ENCODE data around the gene NDUFS5. TPM values are rescaled to one million over a fixed set of nuclear protein-coding genes. Genes with fewer than 3 reads are reported as not detected.
"Not testable (repeated sequence)": the region's sequence is repeated elsewhere in the genome, so short reads cannot be mapped to it uniquely, and the experiment has no call there.

The NDUFS5 gene
- 100 to 1,000 TPM; 107 to 113 TPM for total RNA-seq

- H3K4me3 Mint-ChIP-seq, result peak within 1 kb of the TSS; percentile 94
- H3K9me3 Mint-ChIP-seq, result no peaks in the 10 kb centered on the region
- ATAC-seq (ENCODE audit: low read depth) (peak; percentile 88), DNase-seq (peak; percentile 81)
- POLR2A ChIA-PET, result interaction anchor here (0.6 to 2.5 kb wide), 16 partner anchors 8 to 170 kb away, joined by 3 to 12 read pairs (median 4); partner anchors contain the start of genes AKIRIN1 and MYCBP
- H3K36me3 Mint-ChIP-seq, result peaks cover 18% of the 10 kb centered on the region
- H3K27me3 Mint-ChIP-seq, result peaks cover 4% of the 10 kb centered on the region
- peak within 1 kb of the TSS; percentile 96 for H3K27ac Mint-ChIP-seq
- H3K4me1 Mint-ChIP-seq, result peaks cover 12% of the 10 kb centered on the region
Measured at GRCh38 chr1:39026051-39026865, at the start of gene NDUFS5. Gene NDUFS5 (plus strand): TSS chr1:39026350. CDS start chr1:39028725, 2,375 bp downstream.

- DNase-seq (peak; percentile 69), ATAC-seq (ENCODE audit: low read depth) (peak; percentile 92)
- not testable (repeated sequence) for H3K9me3 Mint-ChIP-seq, H3K27me3 Mint-ChIP-seq, H3K4me1 Mint-ChIP-seq, H3K36me3 Mint-ChIP-seq
- peak overlapping the region; percentile 86 for H3K27ac Mint-ChIP-seq
- H3K4me3 Mint-ChIP-seq, result peak overlapping the region; percentile 62
- POLR2A ChIA-PET, result interaction anchor here (0.6 to 1.6 kb wide), 7 partner anchors 13 to 1503 kb away, joined by 3 to 7 read pairs (median 4); partner anchors contain the start of genes NDUFS5 and ZC3H12A
Measured at GRCh38 chr1:38977399-38978244, 48.5 kb upstream of the NDUFS5 start.

- POLR2A ChIA-PET, result interaction anchor here (0.6 to 1.6 kb wide), 4 partner anchors 12 to 102 kb away, joined by 3 to 7 read pairs (median 5); partner anchors contain the start of gene NDUFS5
- H3K27me3 Mint-ChIP-seq; ATAC-seq (ENCODE audit: low read depth); H3K36me3 Mint-ChIP-seq; H3K4me3 Mint-ChIP-seq; H3K4me1 Mint-ChIP-seq; H3K9me3 Mint-ChIP-seq: not testable (repeated sequence)
- DNase-seq, result peak; percentile 40
- peak overlapping the region; percentile 86 for H3K27ac Mint-ChIP-seq
Measured at GRCh38 chr1:38978245-38978542, 48.0 kb upstream of the NDUFS5 start.

GRCh38 chr1:38979380-38979779 lies 46.8 kb upstream of the NDUFS5 start:
- H3K36me3 Mint-ChIP-seq; H3K27me3 Mint-ChIP-seq; H3K27ac Mint-ChIP-seq; H3K4me3 Mint-ChIP-seq; POLR2A ChIA-PET; DNase-seq; H3K4me1 Mint-ChIP-seq; H3K9me3 Mint-ChIP-seq; ATAC-seq (ENCODE audit: low read depth): not testable (repeated sequence)

GRCh38 chr1:38989979-38990378 lies 36.2 kb upstream of the NDUFS5 start:
- no peak for ATAC-seq (ENCODE audit: low read depth)
- Mint-ChIP-seq H3K27ac (peak overlapping the region; percentile 85), H3K4me3 (peak overlapping the region; percentile 81), H3K4me1 (peaks cover 21% of the 10 kb centered on the region), H3K27me3 (peaks cover 3% of the 10 kb centered on the region), H3K9me3 (no peaks in the 10 kb centered on the region), H3K36me3 (peaks cover 10% of the 10 kb centered on the region)
- POLR2A ChIA-PET, result interaction anchor here (0.6 to 1.9 kb wide), 8 partner anchors 9 to 1516 kb away, joined by 3 to 9 read pairs (median 3); partner anchors contain the start of genes MYCBP and NDUFS5
- no peak for DNase-seq

- Mint-ChIP-seq H3K9me3 (no peaks in the 10 kb centered on the region), H3K27ac (peak overlapping the region; percentile 85), H3K36me3 (peaks cover 13% of the 10 kb centered on the region), H3K4me1 (peaks cover 24% of the 10 kb centered on the region), H3K4me3 (peak overlapping the region; percentile 81), H3K27me3 (peaks cover 3% of the 10 kb centered on the region)
- ATAC-seq (ENCODE audit: low read depth), result peak; percentile 1
- no peak for DNase-seq
- POLR2A ChIA-PET, result interaction anchor here (0.9 to 1.9 kb wide), 7 partner anchors 9 to 1517 kb away, joined by 3 to 9 read pairs (median 3); partner anchors contain the start of genes MYCBP and NDUFS5
Measured at GRCh38 chr1:38990386-38990737, 35.8 kb upstream of the NDUFS5 start.

- Mint-ChIP-seq H3K27me3 (peaks cover 3% of the 10 kb centered on the region), H3K4me1 (peaks cover 27% of the 10 kb centered on the region), H3K9me3 (no peaks in the 10 kb centered on the region), H3K36me3 (peaks cover 16% of the 10 kb centered on the region), H3K4me3 (peak within 1 kb of the TSS; percentile 95), H3K27ac (peak within 1 kb of the TSS; percentile 85)
- POLR2A ChIA-PET, result interaction anchor here (0.9 to 1.9 kb wide), 7 partner anchors 10 to 1517 kb away, joined by 3 to 9 read pairs (median 3); partner anchors contain the start of genes MYCBP and NDUFS5
- peak; percentile 90 for ATAC-seq (ENCODE audit: low read depth)
- DNase-seq, result peak; percentile 100
Measured at GRCh38 chr1:38990738-38991637, 35.2 kb upstream of the NDUFS5 start, which contains the start of gene AKIRIN1. Gene AKIRIN1 (plus strand): TSS chr1:38991276. CDS start chr1:38991381, 105 bp downstream.

GRCh38 chr1:38991638-38992411 lies 34.3 kb upstream of the NDUFS5 start:
- ATAC-seq (ENCODE audit: low read depth) (no peak), DNase-seq (peak; percentile 41)
- Mint-ChIP-seq H3K4me1 (peaks cover 33% of the 10 kb centered on the region), H3K36me3 (peaks cover 21% of the 10 kb centered on the region), H3K27ac (peak overlapping the region; percentile 79), H3K4me3 (peak overlapping the region; percentile 95), H3K9me3 (no peaks in the 10 kb centered on the region), H3K27me3 (no peaks in the 10 kb centered on the region)
- POLR2A ChIA-PET, result interaction anchor here (0.6 to 1.4 kb wide), 3 partner anchors 14 to 349 kb away, joined by 3 to 9 read pairs (median 5); partner anchors contain the start of gene NDUFS5

GRCh38 chr1:38992412-38993111 lies 33.6 kb upstream of the NDUFS5 start:
- peak overlapping the region; percentile 95 for H3K4me3 Mint-ChIP-seq
- POLR2A ChIA-PET, result interaction anchor here (0.6 to 1.4 kb wide), 4 partner anchors 15 to 348 kb away, joined by 3 to 9 read pairs (median 4); partner anchors contain the start of gene NDUFS5
- peaks cover 21% of the 10 kb centered on the region for H3K36me3 Mint-ChIP-seq
- H3K27me3 Mint-ChIP-seq, result no peaks in the 10 kb centered on the region
- peaks cover 39% of the 10 kb centered on the region for H3K4me1 Mint-ChIP-seq
- no peak for DNase-seq
- peak overlapping the region; percentile 79 for H3K27ac Mint-ChIP-seq
- no peaks in the 10 kb centered on the region for H3K9me3 Mint-ChIP-seq
- no peak for ATAC-seq (ENCODE audit: low read depth)

- POLR2A ChIA-PET, result no interaction called here
Measured at GRCh38 chr1:38994196-38994595, 32.0 kb upstream of the NDUFS5 start.

More at GRCh38 chr1:38994196-38994595, 32.0 kb upstream of the NDUFS5 start:
- no peak for DNase-seq
- Mint-ChIP-seq H3K4me1 (peaks cover 48% of the 10 kb centered on the region), H3K4me3 (peak overlapping the region; percentile 22), H3K36me3 (peaks cover 31% of the 10 kb centered on the region), H3K9me3 (no peaks in the 10 kb centered on the region), H3K27ac (no peak overlapping the region), H3K27me3 (no peaks in the 10 kb centered on the region)
- ATAC-seq (ENCODE audit: low read depth), result no peak
